ENCODE results near the gene MS4A15. TPM values are rescaled to one million over a fixed set of nuclear protein-coding genes. Genes with fewer than 3 reads are reported as not detected.
"Not testable (repeated sequence)": the region's sequence is repeated elsewhere in the genome, so short reads cannot be mapped to it uniquely, and the experiment has no call there.

MS4A15 gene, protein sequence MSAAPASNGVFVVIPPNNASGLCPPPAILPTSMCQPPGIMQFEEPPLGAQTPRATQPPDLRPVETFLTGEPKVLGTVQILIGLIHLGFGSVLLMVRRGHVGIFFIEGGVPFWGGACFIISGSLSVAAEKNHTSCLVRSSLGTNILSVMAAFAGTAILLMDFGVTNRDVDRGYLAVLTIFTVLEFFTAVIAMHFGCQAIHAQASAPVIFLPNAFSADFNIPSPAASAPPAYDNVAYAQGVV
- polyA plus RNA-seq (ENCODE audit: insufficient read length in 10 of 10), result under 1 TPM in 2 of 10 donors, not detected in 8; 0.09 to 0.20 TPM
- long read RNA-seq, donor 1, result 0 reads
- long read RNA-seq, donor 2, result 0 reads
- long read RNA-seq, donor 3, result 0 reads
- long read RNA-seq, donor 4, result 0 reads
- long read RNA-seq, donor 5, result 0 reads
- long read RNA-seq, donor 6, result 0 reads
- long read RNA-seq, donor 7, result 0 reads
- long read RNA-seq, donor 8, result 0 reads
- long read RNA-seq, donor 9, result 0 reads

DNA sequence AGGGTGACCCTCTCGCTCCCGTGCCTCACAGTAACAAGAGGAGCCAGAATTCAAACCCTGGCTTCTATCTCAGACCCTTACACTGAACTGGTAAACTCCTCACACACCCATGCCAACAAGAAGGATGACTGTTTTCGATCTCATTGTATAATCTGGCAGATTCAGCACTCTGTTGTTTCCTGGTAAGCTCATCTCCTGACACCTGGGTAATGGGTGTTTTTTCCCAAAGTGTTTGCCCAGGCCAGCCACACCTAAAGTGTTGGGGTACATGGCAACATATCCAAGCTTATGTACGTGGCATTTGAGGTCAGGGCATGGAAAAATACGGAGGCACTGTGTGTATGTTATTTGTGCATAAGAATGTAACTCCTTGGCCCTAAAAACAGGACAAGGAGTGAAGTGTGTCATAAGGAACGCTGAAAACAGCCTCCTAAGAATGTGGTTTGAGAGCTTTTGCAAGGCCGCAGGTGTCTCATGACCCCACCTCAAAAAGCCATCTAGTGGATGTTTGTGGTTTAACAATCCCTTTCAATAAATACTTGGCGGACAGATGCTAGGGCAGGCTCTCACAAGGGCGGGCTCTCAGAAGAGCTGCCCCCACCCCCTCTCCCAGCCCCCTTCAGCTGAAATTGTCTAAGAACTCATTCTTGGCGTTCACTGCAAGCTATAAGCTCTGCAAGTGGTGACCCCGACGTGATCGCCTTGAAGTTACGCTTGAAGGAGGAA is at the start of gene MS4A15:
MS4A15 (plus strand) TSS at position 561 of the 726 bp plus-strand sequence. CDS start 6,867 bp downstream, outside the sequence.
- no peak for DNase-seq

DNA sequence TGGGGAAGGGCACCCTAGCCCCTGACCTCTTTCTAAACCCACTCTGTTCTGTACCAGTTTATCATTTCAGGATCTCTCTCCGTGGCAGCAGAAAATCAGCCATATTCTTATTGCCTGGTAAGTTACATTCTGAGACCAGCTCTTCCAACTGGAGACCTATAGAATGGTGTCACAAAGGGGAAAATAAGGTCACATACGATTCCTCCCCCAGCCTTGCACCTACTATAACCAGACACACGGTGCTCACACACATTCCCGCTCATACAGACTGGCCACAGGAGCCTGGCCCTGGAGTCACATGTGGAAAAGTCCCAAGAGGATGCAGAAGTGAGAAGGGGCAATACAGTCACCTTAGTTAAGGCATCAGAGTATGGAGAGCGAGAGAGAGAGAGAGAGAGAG is 49.7 kb upstream of the MS4A15 start:
- DNase-seq, result no peak

DNA sequence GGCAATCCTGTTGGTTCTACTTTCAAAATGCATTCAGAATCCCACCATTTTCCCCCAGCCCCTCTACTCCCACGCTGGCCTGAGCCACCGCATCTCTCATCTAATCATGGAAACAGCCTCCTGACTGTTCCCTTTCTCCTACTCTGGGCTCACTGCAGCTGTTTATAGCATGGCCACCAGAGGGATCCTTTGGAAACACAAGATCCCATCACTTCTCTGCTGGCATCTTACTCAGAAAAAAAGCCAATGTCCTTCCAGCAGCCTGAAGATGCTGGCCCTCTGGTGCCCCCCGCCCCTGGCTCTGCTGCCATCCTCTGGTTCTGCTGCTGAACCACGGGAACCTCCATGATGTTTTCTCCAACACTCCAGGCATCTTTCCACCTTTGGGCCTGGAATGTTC is 46.2 kb upstream of the MS4A15 start:
- DNase-seq, result no peak

DNA sequence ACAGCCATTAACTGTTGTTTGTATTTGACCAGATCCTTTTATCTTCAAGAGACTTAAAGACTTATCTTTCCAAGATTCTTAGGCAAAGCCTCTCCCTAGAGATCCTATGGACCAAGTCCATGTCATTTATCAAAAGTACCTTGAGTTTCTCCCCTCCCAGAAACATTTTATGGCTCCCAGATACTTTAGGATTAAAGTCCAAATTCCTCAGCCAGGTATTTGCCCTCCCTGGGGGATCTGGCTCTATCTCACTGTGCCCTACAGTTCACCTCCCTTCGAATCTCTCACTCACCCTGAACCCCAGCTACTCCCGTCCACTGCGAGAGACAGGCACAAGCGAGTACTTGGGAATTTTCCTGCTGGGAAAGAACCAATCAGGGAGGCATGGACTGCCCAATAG is 45.4 kb upstream of the MS4A15 start:
- DNase-seq, result no peak

DNA sequence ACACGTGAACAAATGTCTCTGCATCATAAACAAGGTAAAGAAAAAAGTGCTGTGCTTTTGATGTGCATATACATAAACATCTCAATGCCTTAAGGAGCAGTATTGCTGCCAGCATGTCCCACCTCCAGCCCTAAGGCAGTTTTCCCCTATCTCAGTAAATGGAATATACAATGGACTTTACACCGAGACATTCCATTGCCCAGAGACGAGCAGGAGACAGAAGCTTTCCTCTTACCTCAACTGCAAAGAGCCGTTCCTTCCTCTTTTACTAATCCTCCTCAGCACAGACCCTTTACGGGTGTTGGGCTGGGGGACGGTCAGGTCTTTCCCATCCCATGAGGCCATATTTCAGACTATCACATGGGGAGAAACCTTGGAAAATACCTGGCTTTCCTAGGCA is 43.2 kb upstream of the MS4A15 start:
- not testable (repeated sequence) for DNase-seq

DNA sequence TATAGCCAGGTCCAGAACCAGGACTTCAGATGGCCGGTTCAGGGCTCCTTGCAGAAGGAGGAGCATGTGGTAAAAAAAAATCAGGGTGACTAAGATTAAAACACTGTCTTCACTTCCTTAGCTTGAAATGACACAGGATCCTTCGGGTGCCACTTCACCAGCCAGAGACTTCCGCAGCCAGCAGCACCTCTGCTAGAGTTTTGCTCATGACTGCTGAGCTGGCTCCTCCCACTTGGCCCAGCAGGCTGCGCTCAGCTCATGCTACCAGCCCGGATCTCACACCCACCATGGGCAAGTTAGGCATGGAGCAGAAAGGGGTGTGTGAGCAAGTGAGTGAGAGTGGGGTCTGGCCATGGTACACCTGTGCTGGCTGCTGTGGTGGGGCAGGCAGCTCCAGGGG is 38.7 kb upstream of the MS4A15 start:
- no peak for DNase-seq

DNA sequence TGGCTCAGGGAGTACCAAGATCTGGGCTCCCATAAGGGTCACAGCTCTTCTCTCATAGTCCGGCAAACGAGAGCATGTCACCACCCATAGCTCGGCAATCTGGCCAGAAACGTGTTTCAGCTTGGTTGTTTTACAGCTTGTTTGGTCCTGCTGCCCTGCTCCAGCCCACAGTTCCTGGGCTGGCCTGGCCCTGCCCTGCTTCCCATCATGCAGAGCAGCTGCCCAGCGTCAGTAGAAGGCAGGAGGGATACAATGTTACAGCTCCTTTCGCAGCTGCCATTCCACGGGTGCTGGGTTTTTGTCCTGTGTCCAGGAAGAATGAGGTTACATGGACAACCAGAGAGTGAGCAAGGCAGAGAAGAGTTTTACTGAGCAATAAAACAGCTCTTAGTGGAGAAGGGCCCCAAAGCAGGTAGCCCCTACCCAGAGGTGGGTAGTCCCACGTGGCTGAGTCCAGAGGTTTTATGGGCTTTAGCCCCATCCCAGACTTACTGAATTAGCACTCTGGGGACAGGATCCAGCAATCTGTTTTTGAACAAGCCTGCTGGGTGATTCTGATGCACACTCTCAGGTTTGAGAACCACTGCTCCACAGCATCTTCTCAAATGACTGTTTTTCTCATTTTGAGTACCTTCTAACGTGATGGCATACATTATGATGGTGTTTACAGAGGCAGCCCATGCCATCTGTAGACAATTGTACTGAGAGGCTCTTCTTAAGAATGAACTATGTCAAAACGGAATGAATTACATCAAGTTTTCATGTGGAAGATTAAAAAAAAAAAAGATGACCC is 37.9 kb upstream of the MS4A15 start:
- no peak for DNase-seq

DNA sequence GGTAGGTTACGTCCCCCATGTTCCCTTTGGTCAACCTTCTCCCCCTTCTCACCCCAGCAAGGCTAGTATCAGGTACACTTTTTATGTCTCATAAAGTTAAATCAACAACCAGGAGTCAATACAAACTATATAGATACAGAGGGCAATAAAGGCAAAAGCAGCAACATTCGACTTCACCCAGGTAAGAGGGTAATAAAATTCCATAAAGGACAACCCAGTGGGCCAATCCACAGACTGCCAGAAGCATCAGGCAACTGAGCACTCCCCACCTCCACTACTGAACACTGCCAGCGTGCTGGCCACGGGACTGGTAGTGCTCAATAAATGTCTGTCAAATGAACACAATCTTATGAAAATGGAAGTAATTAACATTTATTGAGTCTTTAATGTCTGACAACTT is 37.3 kb upstream of the MS4A15 start:
- DNase-seq, result no peak

DNA sequence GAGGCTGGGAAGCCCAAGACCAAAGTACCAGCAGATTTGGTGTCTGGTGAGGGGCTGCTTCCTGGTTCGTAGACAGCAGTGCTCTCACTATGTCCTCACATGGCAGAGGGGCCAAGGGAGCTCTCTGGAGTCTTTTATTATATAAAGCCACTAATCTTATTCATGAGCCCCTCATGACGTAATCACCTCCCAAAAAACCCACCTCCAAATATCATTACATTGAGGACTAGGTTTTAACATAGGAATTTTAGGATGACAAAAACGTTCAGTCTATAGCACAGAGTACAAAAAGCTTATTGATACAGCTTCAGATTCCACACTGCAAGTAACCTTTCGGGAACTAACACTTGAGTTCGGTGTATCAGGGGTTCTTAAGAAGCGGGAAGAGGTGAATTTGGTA is 36.2 kb upstream of the MS4A15 start:
- no peak for DNase-seq

DNA sequence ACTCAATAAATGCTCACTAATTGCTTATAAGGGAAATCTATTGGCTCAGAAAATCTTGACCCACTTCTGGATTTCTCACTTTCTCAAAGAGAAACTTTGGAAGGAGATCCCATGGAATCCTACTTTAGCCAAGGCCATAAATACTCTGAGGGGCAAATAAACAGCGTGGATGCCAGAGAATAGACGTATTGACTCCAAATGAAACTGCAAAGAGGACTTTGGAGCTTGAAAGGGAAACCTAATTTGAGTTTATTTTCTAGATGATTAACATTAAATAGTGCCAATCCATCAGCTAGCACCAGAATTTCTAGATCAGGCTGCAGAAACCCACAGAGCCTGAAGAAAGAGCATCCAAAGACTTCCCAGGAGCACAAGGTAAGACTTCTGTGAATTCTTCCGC is 32.2 kb upstream of the MS4A15 start, which contains the start of gene MS4A18:
MS4A18 (plus strand) TSS at position 301 of the 400 bp plus-strand sequence.
- DNase-seq, result no peak

DNA sequence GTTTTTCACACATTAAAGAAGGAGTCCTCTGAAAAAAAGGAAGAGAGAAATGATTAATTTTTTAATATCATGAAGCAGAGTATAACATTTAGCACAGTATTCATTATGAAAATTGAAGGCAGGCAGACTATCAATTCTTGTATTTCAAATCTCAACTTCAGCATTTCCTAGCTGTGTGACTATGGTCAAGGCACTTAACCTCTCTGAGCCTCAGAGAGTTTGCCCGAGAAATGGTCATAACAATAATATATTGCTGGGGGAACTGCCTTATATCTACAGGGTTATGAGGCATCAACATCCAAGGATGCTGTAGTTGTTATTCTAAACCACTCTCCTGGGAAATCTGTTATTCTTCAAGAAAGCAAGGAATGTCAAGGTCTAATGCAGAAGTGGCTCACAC is 31.1 kb upstream of the MS4A15 start:
- no peak for DNase-seq

DNA sequence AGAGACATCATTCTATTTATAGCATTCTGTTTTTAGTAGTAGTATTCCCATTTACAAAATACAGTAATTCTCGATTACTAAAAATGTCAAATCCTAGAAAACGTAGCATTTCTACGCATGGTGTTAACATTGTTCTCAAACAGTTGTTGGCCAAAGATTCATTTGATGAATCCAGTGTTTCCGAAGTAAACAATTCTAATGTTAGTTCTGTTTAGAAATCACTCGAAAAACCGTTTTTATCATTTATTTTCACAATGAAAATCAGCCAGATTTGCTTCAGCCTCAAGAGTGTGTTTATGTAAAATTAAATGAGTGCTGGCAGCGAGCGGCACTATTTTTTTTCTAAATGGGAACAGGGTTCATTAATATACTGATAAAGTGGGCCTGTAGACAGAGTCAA is 25.1 kb upstream of the MS4A15 start:
- no peak for DNase-seq

DNA sequence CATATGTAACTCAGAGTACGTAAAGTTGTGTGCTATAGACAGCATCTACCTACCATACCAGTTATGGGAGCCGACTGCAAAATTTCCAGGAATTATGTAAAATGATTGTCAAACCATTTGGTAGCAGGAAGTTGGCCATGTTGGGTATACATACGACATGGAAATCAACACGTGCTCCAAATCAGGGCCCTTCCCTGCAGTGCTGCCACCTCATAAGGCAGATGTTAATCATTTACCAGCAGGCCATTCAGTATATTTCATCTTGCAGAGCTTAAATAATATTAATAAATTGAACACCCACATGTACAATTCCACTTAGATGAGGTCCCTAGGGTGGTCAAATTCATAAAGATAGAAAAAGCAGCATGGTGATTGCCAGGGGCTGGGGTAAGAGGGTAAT is 22.4 kb upstream of the MS4A15 start:
- DNase-seq, result no peak

DNA sequence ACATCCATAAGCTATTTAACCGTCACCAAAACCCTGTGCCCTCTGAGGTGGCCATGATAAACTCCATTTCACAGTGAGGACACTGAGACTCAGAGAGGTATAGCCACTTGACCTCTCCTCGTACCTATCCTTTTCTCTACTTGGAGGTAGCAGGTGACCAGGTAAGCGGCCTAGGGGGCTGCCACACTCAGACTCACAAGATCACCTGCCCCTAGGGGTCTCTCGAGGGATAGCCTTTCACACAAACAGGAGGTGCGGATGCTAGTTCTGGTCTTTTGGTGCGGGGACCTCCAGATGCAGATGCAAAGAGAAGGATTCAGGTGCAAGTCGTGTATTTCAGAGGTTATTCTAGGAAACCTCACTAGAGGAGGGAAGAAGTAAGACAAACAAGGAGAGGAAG is 17.6 kb upstream of the MS4A15 start:
- no peak for DNase-seq

DNA sequence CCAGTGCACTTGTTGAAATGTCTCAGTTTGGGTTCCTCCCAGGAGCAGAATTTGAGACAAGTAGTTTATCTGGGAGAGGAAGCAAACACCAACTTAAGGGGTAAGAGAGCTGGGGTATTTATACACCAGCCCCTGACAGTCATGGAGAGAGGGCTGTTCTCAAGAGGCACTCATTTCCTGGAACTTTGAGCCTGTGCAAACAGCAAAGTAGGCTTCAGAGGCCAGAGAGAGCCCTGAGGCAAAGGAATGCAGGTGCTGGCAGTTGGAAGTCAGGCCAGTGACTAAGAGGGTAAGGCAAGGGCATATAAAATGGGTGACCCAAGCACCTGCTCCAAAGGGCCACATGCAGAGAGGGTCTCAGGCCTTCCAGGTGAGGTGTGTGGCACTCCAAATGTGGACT is 16.1 kb upstream of the MS4A15 start:
- no peak for DNase-seq

DNA sequence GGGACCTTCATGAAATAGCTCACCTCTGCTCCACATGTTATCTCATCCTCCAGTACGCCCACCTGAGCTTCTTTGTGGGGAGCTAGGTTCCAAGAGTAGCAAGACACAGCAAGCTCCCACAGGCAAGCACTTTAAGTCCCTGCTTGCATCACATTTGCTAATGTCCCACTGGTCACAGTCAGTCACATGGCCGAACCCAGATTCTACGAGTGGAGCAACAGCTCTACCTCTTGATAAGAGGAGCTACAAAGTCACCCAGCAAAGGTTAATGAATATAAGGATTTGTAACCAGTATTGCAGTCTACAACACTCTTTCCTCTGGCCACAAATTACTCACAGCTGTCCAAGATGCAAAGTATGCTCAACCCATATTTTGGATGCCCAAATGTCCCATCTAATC is 15.2 kb upstream of the MS4A15 start:
- no peak for DNase-seq

DNA sequence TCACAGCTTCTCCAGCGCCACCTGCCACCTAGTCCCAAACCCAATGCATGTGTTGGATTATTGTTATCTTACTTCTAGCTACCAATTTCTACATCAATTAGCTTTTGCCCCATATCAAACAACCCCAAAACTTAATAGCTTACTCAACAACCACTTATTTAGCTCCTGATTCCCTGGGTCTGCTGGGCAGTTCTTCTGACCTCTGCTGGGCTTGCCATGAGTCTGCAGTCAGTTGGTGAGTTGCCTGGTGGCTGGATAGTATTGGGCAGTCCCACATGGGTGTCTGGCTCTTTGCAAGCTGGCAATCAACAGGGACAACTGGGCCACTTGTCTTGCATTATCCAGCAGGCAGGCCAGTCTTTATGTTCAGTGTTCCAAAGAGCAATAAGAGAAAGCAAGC is 13.6 kb upstream of the MS4A15 start:
- DNase-seq, result no peak

DNA sequence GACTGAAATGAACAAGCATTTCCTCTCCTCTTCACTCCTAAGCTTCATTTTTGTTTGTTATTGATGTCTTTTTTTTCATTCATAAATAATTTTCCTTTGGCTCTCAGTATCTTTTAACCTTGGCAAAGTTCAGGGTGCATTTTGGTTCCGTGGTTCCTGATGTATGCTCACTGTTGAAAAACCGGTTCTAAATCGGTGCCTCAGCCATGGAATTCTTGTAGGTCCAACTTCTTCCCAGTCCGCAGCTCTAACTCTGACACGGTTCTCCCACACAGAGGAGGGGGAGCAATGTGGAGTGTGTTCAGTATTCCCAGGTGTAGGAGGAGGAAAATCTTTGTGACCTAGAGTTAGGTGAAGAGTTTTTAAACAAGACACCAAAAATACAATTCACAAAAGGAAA is 12.6 kb upstream of the MS4A15 start:
- DNase-seq, result no peak

DNA sequence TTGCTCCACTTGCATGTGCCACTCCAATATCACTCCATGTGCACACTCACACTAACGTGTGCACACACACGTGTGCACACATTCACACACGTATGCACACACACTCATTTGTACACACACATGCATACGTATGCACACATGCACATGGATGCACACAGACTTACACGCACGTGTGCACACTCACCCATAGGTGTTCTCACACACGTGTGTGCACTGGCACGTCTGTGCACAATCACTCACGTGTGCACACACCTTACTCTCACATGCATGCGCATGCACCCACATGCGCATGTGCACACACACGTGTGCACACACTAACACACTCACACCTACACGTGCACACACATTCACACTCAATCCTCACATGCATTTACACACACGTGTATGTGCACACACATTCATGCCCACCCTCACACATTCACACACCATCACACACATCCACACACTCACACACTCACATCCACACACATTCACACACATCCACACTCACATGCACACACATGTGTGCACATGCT is 9.3 kb upstream of the MS4A15 start:
- DNase-seq, result no peak

DNA sequence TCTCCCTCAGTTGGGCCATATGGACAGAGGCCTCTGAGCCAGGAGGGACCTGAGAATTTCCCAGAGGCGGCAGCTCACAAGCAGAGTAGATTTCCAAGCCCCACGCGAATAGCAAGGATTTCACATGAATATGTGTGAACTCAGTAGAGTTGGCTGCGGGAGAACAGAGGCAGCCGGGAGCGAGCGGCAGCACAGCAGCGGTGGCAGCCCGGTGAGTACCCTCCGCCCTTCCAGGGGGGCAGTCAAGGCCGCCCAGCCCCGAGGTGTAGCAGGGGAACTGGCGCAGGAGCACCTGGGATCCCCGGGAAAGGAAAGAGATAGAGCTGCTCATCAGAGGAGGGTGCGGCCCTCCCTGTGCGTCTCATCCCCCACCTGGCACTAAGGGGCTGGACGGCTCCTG is 8.4 kb upstream of the MS4A15 start:
- DNase-seq, result no peak

DNA sequence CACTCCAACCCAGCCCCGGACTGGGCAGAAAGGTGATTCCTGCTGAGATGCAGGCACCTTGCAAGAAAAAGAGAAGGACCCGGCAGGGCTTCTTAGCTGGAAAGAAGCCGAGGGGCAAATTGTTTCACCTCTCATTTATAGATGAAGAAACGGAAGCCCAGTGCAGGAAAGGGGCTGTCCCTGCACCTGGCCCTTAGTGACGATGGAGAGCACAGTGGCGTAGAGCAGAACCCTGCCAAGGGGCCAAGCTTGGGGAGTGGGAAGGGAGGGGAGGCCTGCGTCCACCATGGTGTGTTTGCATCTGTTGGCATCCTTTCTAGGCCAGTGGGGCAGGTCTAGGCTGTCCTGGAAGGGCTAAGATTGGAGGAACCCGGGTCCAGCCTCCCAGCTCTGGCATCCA is 7.8 kb upstream of the MS4A15 start:
- DNase-seq, result no peak

DNA sequence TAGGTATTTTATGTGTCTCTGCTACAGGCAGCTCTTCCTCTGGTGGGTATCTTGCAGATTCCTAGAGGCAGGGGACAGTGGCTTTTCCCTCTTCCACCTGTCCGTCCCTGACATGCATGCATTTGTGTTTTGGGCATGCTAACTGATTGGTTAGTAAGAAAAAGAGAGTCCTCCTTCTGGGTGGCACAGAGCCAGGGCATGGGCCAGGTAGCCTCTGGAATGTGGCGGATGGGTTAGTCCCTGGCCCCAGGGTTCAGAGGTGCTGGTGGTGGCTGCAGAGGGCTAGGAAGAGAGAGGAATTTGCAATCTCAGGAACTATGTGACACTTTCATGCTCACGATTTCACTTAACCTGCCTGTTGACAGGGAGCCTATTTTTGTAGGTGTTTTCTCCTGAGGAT is 5.8 kb upstream of the MS4A15 start:
- DNase-seq, result no peak

All from muscle of back (tissue), 13 donors.